IMR-90 (cell line): ENCODE results near the gene MAML3. TPM values are rescaled to one million over a fixed set of nuclear protein-coding genes. Genes with fewer than 3 reads are reported as not detected.

ENCODE experiments used
- ATAC-seq: fragments of 200-7000 bp; cut with Tn5 transposase; 2 replicates; pipeline ENCODE4 v1.9.1; 2020; ENCODE audit warnings: low read depth, mild to moderate bottlenecking, moderate library complexity
- BruUV-seq: library from RNA; stranded (reverse); fragments of 400-500 nt; replicated peaks from 2 replicates; lab custom pipeline; 2021; lab: Mats Ljungman, UMichigan
- CTCF ChIA-PET: fragments of 300-600 bp; formaldehyde crosslinking; extraction: SDS; loops from one replicate; lab custom pipeline; 2021; ENCODE audit warnings: antibody characterized with exemption; lab: Yijun Ruan, JAX
- POLR2A ChIA-PET: fragments of 300-600 bp; sonication (Branson Sonifier 250); formaldehyde crosslinking; loops from one replicate; lab custom pipeline; 2022; ENCODE audit warnings: antibody characterized with exemption; ENCODE audit not compliant: unreplicated experiment; lab: Charles Lee
- DNase-seq: peaks from one replicate; pipeline ENCODE4 v3.0.0; 2013
- H2AFZ ChIP-seq: replicated peaks from 2 replicates; pipeline ENCODE3; 2013; ENCODE audit warnings: low read length, mild to moderate bottlenecking; ENCODE audit not compliant: poor library complexity
- H2AK5ac ChIP-seq: 2 replicates; pipeline ENCODE4 v1.6.1; 2013; ENCODE audit warnings: low read depth, low read length, inconsistent platforms
- H2AK9ac ChIP-seq: replicated peaks from 2 replicates; pipeline ENCODE3; 2013; ENCODE audit warnings: mild to moderate bottlenecking, low read depth, low read length, moderate library complexity; ENCODE audit not compliant: poor library complexity
- H2BK120ac ChIP-seq: 2 replicates; pipeline ENCODE4 v1.6.1; 2013; ENCODE audit warnings: low read depth, low read length, inconsistent platforms
- H2BK15ac ChIP-seq: 3 replicates; pipeline ENCODE4 v1.6.1; 2013; ENCODE audit warnings: low read depth, low read length, inconsistent platforms
- H2BK20ac ChIP-seq: 2 replicates; pipeline ENCODE4 v1.6.1; 2013; ENCODE audit warnings: low read depth, mild to moderate bottlenecking, inconsistent platforms, low read length, moderate library complexity
- H2BK5ac ChIP-seq: 2 replicates; pipeline ENCODE4 v1.6.1; 2013; ENCODE audit warnings: mild to moderate bottlenecking, low read depth, low read length, inconsistent platforms; ENCODE audit not compliant: poor library complexity, severe bottlenecking
- H3K14ac ChIP-seq: replicated peaks from 2 replicates; pipeline ENCODE4 v1.6.1; 2013; ENCODE audit warnings: low read depth, low read length, inconsistent platforms
- H3K18ac ChIP-seq: 2 replicates; pipeline ENCODE4 v1.6.1; 2013; ENCODE audit warnings: low read depth, low read length, control low read depth
- H3K23ac ChIP-seq: 2 replicates; pipeline ENCODE4 v1.6.1; 2013; ENCODE audit warnings: low read depth, low read length, inconsistent platforms
- H3K27ac ChIP-seq: 2 replicates; pipeline ENCODE4 v1.5.1; 2013; ENCODE audit warnings: mild to moderate bottlenecking, control low read depth, low read length; ENCODE audit not compliant: insufficient read depth
- H3K27me3 ChIP-seq: 2 replicates; pipeline ENCODE4 v1.6.1; 2013; ENCODE audit warnings: low read length; ENCODE audit not compliant: control insufficient read depth, insufficient read depth
- H3K36me3 ChIP-seq: 2 replicates; pipeline ENCODE4 v1.6.1; 2013; ENCODE audit warnings: low read length, mixed read lengths; ENCODE audit not compliant: control insufficient read depth, insufficient read depth
- H3K4ac ChIP-seq: 2 replicates; pipeline ENCODE4 v1.6.1; 2013; ENCODE audit warnings: low read depth, low read length, inconsistent platforms
- H3K4me1 ChIP-seq: 2 replicates; pipeline ENCODE4 v1.6.1; 2013; ENCODE audit warnings: low read length, mixed read lengths; ENCODE audit not compliant: control insufficient read depth, insufficient read depth
- H3K4me2 ChIP-seq: 2 replicates; pipeline ENCODE4 v1.6.1; 2013; ENCODE audit warnings: low read depth, mild to moderate bottlenecking, control low read depth, low read length, moderate library complexity
- H3K4me3 ChIP-seq: 2 replicates; pipeline ENCODE4 v1.5.1; 2013; ENCODE audit warnings: low read depth, mild to moderate bottlenecking, control low read depth, low read length, moderate library complexity; ENCODE audit not compliant: insufficient read depth
- H3K56ac ChIP-seq: 2 replicates; pipeline ENCODE4 v1.6.1; 2013; ENCODE audit warnings: low read length, inconsistent platforms; ENCODE audit not compliant: insufficient read depth; ENCODE audit errors: extremely low read depth
- H3K79me1 ChIP-seq, 2 experiments: 2 replicates each; pipeline ENCODE4 v1.6.1; 2013; ENCODE audit warnings: low read length in 2 of 2, inconsistent platforms in 1 of 2, low read depth in 1 of 2
- H3K9ac ChIP-seq: 2 replicates; pipeline ENCODE4 v1.6.1; 2013; ENCODE audit warnings: low read depth, low read length, control low read depth
- H3K9me1 ChIP-seq: 2 replicates; pipeline ENCODE4 v1.6.1; 2013; ENCODE audit warnings: low read length, inconsistent platforms; ENCODE audit not compliant: insufficient read depth
- H3K9me3 ChIP-seq: 2 replicates; pipeline ENCODE4 v1.6.1; 2013; ENCODE audit warnings: low read length; ENCODE audit not compliant: control insufficient read depth, insufficient read depth
- H4K20me1 ChIP-seq: 2 replicates; pipeline ENCODE4 v1.6.1; 2013; ENCODE audit warnings: low read length, inconsistent platforms; ENCODE audit not compliant: insufficient read depth
- H4K5ac ChIP-seq: 2 replicates; pipeline ENCODE4 v1.6.1; 2013; ENCODE audit warnings: mild to moderate bottlenecking, low read depth, low read length, control low read depth
- H4K8ac ChIP-seq, 2 experiments: 2 replicates each; pipeline ENCODE4 v1.6.1; 2013; ENCODE audit warnings: low read depth in 2 of 2, low read length in 2 of 2, control low read depth in 1 of 2, inconsistent platforms in 1 of 2
- H4K91ac ChIP-seq: 2 replicates; pipeline ENCODE4 v1.6.1; 2013; ENCODE audit warnings: low read depth, low read length, inconsistent platforms; ENCODE audit not compliant: insufficient read depth
- BHLHE40 ChIP-seq: fragments of 150-350 bp; IDR thresholded peaks from 2 replicates; pipeline ENCODE4 v1.6.1; 2016; ENCODE audit warnings: mild to moderate bottlenecking, low read depth, low read length
- CEBPB ChIP-seq: IDR thresholded peaks from 2 replicates; pipeline ENCODE4 v1.6.1; 2012; ENCODE audit warnings: low read depth, low read length, improper control_type of control experiment
- CHD1 ChIP-seq: IDR thresholded peaks from 2 replicates; pipeline ENCODE4 v1.6.1; 2012; ENCODE audit warnings: low read depth, low read length, improper control_type of control experiment
- CTCF ChIP-seq: conservative IDR thresholded peaks from 2 replicates; pipeline ENCODE4 v1.5.1; 2012; ENCODE audit warnings: mild to moderate bottlenecking, low read depth, low read length, improper control_type of control experiment
- ELK1 ChIP-seq: fragments of 150-350 bp; IDR thresholded peaks from 2 replicates; pipeline ENCODE4 v1.6.1; 2016; ENCODE audit warnings: low read depth, mild to moderate bottlenecking, low read length, moderate library complexity, borderline replicate concordance
- FOS ChIP-seq: fragments of 150-350 bp; IDR thresholded peaks from 2 replicates; pipeline ENCODE4 v1.6.1; 2016; ENCODE audit warnings: low read depth, low read length
- MAFK ChIP-seq: IDR thresholded peaks from 2 replicates; pipeline ENCODE4 v1.6.1; 2012; ENCODE audit warnings: low read depth, low read length, improper control_type of control experiment
- MAZ ChIP-seq: IDR thresholded peaks from 2 replicates; pipeline ENCODE4 v1.6.1; 2012; ENCODE audit warnings: low read depth, mild to moderate bottlenecking, low read length, improper control_type of control experiment, moderate library complexity, borderline replicate concordance
- MXI1 ChIP-seq: IDR thresholded peaks from 2 replicates; pipeline ENCODE4 v1.6.1; 2012; ENCODE audit warnings: low read depth, mild to moderate bottlenecking, low read length, moderate library complexity, borderline replicate concordance
- NFE2L2 ChIP-seq: fragments of 150-350 bp; IDR thresholded peaks from 2 replicates; pipeline ENCODE4 v1.6.1; 2016; ENCODE audit warnings: low read depth, mild to moderate bottlenecking, low read length
- POLR2A ChIP-seq: IDR thresholded peaks from 2 replicates; pipeline ENCODE4 v1.6.1; 2012; ENCODE audit warnings: mild to moderate bottlenecking, low read depth, low read length
- RAD21 ChIP-seq: IDR thresholded peaks from 2 replicates; pipeline ENCODE4 v1.6.1; 2012; ENCODE audit warnings: low read length, improper control_type of control experiment
- RCOR1 ChIP-seq: IDR thresholded peaks from 2 replicates; pipeline ENCODE4 v1.6.1; 2012; ENCODE audit warnings: mild to moderate bottlenecking, low read length, improper control_type of control experiment; ENCODE audit not compliant: insufficient replicate concordance
- RFX5 ChIP-seq: IDR thresholded peaks from 2 replicates; pipeline ENCODE4 v1.8.0; 2012; ENCODE audit warnings: low read depth, mild to moderate bottlenecking, low read length, moderate library complexity
- SMC3 ChIP-seq: fragments of 150-350 bp; IDR thresholded peaks from 2 replicates; pipeline ENCODE4 v1.6.1; 2016; ENCODE audit warnings: low read depth, mild to moderate bottlenecking, antibody characterized with exemption, low read length, moderate library complexity
- USF2 ChIP-seq: fragments of 150-350 bp; IDR thresholded peaks from 2 replicates; pipeline ENCODE4 v1.6.1; 2017; ENCODE audit warnings: mild to moderate bottlenecking, antibody characterized with exemption, low read length, low read depth
- WGBS, 2 experiments: methylation state at CpG; one replicate each; pipeline versions ENCODE4 v1.1.5 to v1.1.7; 2013; ENCODE audit warnings: missing lambda C conversion rate in 2 of 2; ENCODE audit not compliant: insufficient read length in 1 of 2; ENCODE audit errors: extremely low coverage in 2 of 2; 5-methylcytosine and 5-hydroxymethylcytosine counted together
- dilution Hi-C: fragments of 300-500 bp; cut with HindIII; formaldehyde crosslinking; loops from one replicate; pipeline ENCODE4 v1.14.3; 2018; ENCODE audit warnings: low sequenced_read_pairs; ENCODE audit not compliant: unreplicated experiment
- in situ Hi-C: fragments of 300-500 bp; cut with MboI; formaldehyde crosslinking; loops from 3 replicates; pipeline ENCODE4 v1.14.3; 2019; ENCODE audit warnings: low sequenced_read_pairs, inconsistent platforms, mixed read lengths
- intact Hi-C: fragments of 100-400 bp; cut with micrococcal nuclease; formaldehyde crosslinking; loops from 2 replicates; pipeline ENCODE4 v1.10.0; 2022
- polyA plus RNA-seq, 3 experiments: library from polyadenylated mRNA; depleted of rRNA; stranded (reverse); fragments of >200 nt; gene quantifications; 2 replicates each; pipeline ENCODE4 v1.2.3, GENCODE V29; 2012; ENCODE audit warnings: low replicate concordance in 1 of 3
- total RNA-seq: library from RNA; depleted of rRNA; stranded (reverse); fragments of >200 nt; gene quantifications from 2 replicates; pipeline ENCODE4 v1.2.3, GENCODE V29; 2012

MAML3 gene
- total and polyA plus RNA-seq, 2 of the 4 experiments (the other 2 are of a cell fraction), result 0.90 to 1.7 TPM

DNA sequence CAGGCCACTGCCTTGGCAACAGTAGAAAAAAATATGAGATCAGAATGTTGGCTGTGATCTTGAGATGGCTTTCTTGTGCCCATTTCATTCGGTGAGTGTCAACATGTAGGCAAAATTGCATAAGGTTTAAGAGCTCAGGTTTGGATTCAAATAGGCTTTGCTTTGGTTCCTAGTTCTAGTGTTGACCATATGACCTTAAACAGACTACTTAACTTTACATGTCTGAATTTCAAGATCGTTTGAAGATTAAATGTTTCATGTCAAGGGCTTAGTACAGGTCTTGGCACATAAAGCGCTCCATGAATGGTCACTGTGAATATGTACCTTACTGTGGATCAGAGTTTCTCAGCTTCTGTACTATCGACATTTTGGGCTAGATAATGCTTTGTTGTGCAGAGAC, 284.2 kb downstream of the MAML3 start:
- no peaks in the 10 kb centered on the region for H3K36me3 ChIP-seq
- no peaks in the 10 kb centered on the region for H3K79me1 ChIP-seq
- H2AK9ac ChIP-seq, result no peak overlapping the region
- H3K27ac ChIP-seq, result no peak overlapping the region
- H3K4me1 ChIP-seq, result peaks cover 6% of the 10 kb centered on the region
- intact Hi-C loops (no loop called here), in situ Hi-C loops (no loop called here), dilution Hi-C loops (no loop called here)
- no peak overlapping the region for H3K4ac ChIP-seq
- H2BK20ac ChIP-seq, result no peak overlapping the region
- no peak overlapping the region for H4K91ac ChIP-seq
- CTCF ChIA-PET, result no interaction called here
- no peak overlapping the region for H3K56ac ChIP-seq
- ATAC-seq (no peak), DNase-seq (no peak)
- no TSS peak for BruUV-seq
- WGBS, 2 experiments, result no CpG with 5 or more reads among the region's 4 CpGs
- H2BK120ac ChIP-seq, result no peak overlapping the region
- H3K4me2 ChIP-seq, result no peak overlapping the region
- H4K20me1 ChIP-seq, result no peaks in the 10 kb centered on the region
- no peak overlapping the region for H2AFZ ChIP-seq
- no peaks in the 10 kb centered on the region; the same call in 1 of the 2 replicates for H3K9me1 ChIP-seq
- H2BK15ac ChIP-seq, result no peak overlapping the region
- H2AK5ac ChIP-seq, result no peak overlapping the region
- TF ChIP-seq CTCF (no peak), MAZ (no peak), RFX5 (no peak), BHLHE40 (no peak), SMC3 (no peak), MAFK (no peak), CEBPB (no peak), NFE2L2 (no peak), CHD1 (no peak), ELK1 (no peak), RAD21 (no peak), RCOR1 (no peak), POLR2A (no peak), FOS (no peak), USF2 (no peak), MXI1 (no peak)
- no peak overlapping the region for H3K18ac ChIP-seq
- H3K4me3 ChIP-seq, result no peak overlapping the region
- H4K8ac ChIP-seq, result no peak overlapping the region
- POLR2A ChIA-PET, result no interaction called here
- H2BK5ac ChIP-seq, result no peak overlapping the region
- no peak overlapping the region for H3K14ac ChIP-seq
- no peak overlapping the region for H4K5ac ChIP-seq
- no peaks in the 10 kb centered on the region for H3K9me3 ChIP-seq
- no peak overlapping the region for H3K9ac ChIP-seq
- no peaks in the 10 kb centered on the region for H3K27me3 ChIP-seq
- no peak overlapping the region for H3K23ac ChIP-seq
